Pancreas (tissue), 10 donors: ENCODE data around the gene TSGA10IP. TPM values are rescaled to one million over a fixed set of nuclear protein-coding genes. Genes with fewer than 3 reads are reported as not detected.

Experiments used
- ATAC-seq, 4 donors: fragments of 200-7000 bp; cut with Tn5 transposase; one replicate each; pipeline versions ENCODE4 v1.8.0 to v1.9.1; 2020; ENCODE audit warnings: mild to moderate bottlenecking in 4 of 4, moderate library complexity in 4 of 4
- DNase-seq, 6 donors: peaks; one replicate each; pipeline ENCODE4 v3.0.0-alpha.2; 2020
- FAIRE-seq: peaks from 2 replicates; lab custom pipeline; 2012; peaks lifted over from hg19 to GRCh38; lab: Jason Lieb, UNC
- H3K27ac ChIP-seq, 4 donors: fragments of 200-600 bp; sonication (generic); 1 replicate in 3 of 4; 2 replicates in 1 of 4; pipeline versions ENCODE4 v1.5.0 to v1.8.0; 2020
- H3K27me3 ChIP-seq, 4 donors: fragments of 200-600 bp; one replicate each; pipeline ENCODE4 v1.8.0; 2021
- H3K36me3 ChIP-seq, 3 donors: fragments of 200-600 bp; sonication (generic) in 1 of 3; one replicate each; pipeline versions ENCODE4 v1.5.0 to v1.8.0; 2020 to 2021
- H3K4me1 ChIP-seq, 3 donors: fragments of 200-600 bp; one replicate each; pipeline ENCODE4 v1.8.0; 2021
- H3K4me3 ChIP-seq, 4 donors: fragments of 200-600 bp; sonication (generic) in 2 of 4; one replicate each; pipeline versions ENCODE4 v1.5.0 to v1.8.0; 2020 to 2021
- H3K9me3 ChIP-seq, 4 donors: fragments of 200-600 bp; one replicate each; pipeline ENCODE4 v1.8.0; 2021
- WGBS, 2 donors: extraction: QIAGEN DNeasy Blood & Tissue Kit; methylation state at CpG; one replicate each; pipeline ENCODE4 v1.1.7; 2013; 5-methylcytosine and 5-hydroxymethylcytosine counted together
- intact Hi-C, 3 donors: fragments of 100-400 bp; cut with DNase I; formaldehyde crosslinking; loops; one replicate each; pipeline versions ENCODE4 v1.11.1 to v1.14.2; 2022
- polyA plus RNA-seq, 2 donors: library from polyadenylated mRNA; stranded (reverse); fragments of 200-250 nt; gene quantifications; one replicate each; pipeline ENCODE4 v1.2.3, GENCODE V29; 2013
- total RNA-seq, 6 donors: library from RNA; stranded (reverse); fragmentation: NEBNext Ultra II Directional in 4 of 6; extraction: Animal tissue kit (Norgen Biotek cat#: 25700) in 4 of 6; gene quantifications; one replicate each; pipeline versions ENCODE4 v1.2.1 to v1.2.4, GENCODE V29; 2021 to 2023
- TF ChIP-seq, protein P1 (sequence below), 4 donors: fragments of 200-600 bp; sonication (generic) in 3 of 4; IDR thresholded peaks; one replicate each; pipeline versions ENCODE4 v1.5.0 to v1.8.0; 2021; ENCODE audit warnings: antibody characterized with exemption in 4 of 4
- donor health status: healthy with polysubstance abuse.
- donor health status: DM: no; HTN: no; CAD: no; lungs with moderate emphysema.
- donor health status: DM: no; HTN: no; CAD: no.
- donor health status: control.
- donor health status: control.
- donor health status: Bipolar disorder and iron deficiency.
- donor health status: DM: yes; HTN: yes; CAD: no.
- donor health status: DM: no; HTN: no; CAD: no.
- donor health status: DM: no; HTN: no; CAD: no.
- donor health status: DM: yes; HTN: yes; CAD: no.

Gene TSGA10IP
- total and polyA plus RNA-seq, 8 donors = 0.19 TPM; not detected in 7

DNA sequence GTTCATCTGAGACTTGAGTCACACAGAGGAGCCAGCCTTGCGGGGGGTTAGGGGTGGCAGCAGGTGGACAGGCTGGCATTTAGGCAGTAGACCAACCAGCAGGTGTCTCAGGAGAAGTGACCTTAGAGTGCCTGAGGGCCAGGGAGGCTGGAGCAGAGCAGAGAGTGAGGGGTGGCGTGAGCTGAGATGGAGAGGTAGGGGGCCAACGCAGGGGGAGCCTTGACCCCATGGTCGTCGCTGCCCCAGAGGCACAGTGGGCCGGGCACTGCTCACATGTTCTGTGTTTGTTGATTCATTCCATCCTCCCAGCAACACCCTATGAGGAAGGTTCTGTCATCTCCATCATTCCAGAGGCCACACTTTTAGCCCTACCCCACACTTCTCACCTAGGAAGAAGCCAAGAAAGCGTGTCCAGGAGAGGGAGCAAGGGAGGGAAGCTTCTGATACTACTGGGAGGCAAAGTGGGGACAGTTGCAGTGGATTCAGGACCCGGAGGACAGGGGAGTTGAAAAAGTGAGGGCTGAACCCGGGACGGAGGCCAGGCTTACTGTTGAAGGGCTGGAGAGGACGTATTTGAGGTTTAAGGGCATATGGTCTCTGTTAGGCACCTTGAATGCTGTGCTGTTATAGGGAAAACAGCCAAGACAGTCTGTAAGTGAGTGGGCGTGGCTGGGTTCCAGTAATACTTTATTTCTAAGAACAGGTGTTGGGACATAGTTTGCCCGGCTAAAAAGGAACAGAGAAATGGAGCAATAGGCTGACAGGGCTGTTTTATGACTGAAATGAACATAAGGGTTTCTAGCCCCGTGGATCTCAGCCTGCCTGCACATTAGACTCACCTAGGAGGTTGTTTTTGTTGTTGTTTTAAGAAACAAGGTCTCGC is 23.6 kb downstream of the TSGA10IP start:
- ATAC-seq (no peak), DNase-seq (no peak), FAIRE-seq (no peak)
- TF ChIP-seq, protein P1, sequence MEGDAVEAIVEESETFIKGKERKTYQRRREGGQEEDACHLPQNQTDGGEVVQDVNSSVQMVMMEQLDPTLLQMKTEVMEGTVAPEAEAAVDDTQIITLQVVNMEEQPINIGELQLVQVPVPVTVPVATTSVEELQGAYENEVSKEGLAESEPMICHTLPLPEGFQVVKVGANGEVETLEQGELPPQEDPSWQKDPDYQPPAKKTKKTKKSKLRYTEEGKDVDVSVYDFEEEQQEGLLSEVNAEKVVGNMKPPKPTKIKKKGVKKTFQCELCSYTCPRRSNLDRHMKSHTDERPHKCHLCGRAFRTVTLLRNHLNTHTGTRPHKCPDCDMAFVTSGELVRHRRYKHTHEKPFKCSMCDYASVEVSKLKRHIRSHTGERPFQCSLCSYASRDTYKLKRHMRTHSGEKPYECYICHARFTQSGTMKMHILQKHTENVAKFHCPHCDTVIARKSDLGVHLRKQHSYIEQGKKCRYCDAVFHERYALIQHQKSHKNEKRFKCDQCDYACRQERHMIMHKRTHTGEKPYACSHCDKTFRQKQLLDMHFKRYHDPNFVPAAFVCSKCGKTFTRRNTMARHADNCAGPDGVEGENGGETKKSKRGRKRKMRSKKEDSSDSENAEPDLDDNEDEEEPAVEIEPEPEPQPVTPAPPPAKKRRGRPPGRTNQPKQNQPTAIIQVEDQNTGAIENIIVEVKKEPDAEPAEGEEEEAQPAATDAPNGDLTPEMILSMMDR (IDR thresholded peaks at IDR 0.05) = no peak
- Histone ChIP-seq H3K27ac (no peak overlapping the region), H3K36me3 (peaks cover 5 to 41% (median 40%) of the 10 kb centered on the region in 3 donors), H3K27me3 (no peaks in the 10 kb centered on the region), H3K9me3 (no peaks in the 10 kb centered on the region), H3K4me3 (no peak overlapping the region), H3K4me1 (peaks cover 0 to 2% (median 0%) of the 10 kb centered on the region in 3 donors)
- 86 to 89% methylated on average over 15 of the region's 15 CpGs for WGBS, 2 donors
- intact Hi-C loops = no loop called here

- Histone ChIP-seq H3K4me3 (no peak overlapping the region), H3K4me1 (no peaks in the 10 kb centered on the region), H3K9me3 (no peaks in the 10 kb centered on the region), H3K27ac (no peak overlapping the region), H3K36me3 (peaks cover 0 to 18% (median 16%) of the 10 kb centered on the region in 3 donors), H3K27me3 (no peaks in the 10 kb centered on the region)
- no peak for DNase-seq
- ATAC-seq = no peak
- TF ChIP-seq, protein P1 (IDR thresholded peaks at IDR 0.05) = no peak
- WGBS, 2 donors = 95 to 97% methylated on average over 8 of the region's 8 CpGs
- FAIRE-seq = no peak
- intact Hi-C loops = no loop called here
Observed at GRCh38 chr11:65972116-65972515, 26.8 kb downstream of the TSGA10IP start.

DNA sequence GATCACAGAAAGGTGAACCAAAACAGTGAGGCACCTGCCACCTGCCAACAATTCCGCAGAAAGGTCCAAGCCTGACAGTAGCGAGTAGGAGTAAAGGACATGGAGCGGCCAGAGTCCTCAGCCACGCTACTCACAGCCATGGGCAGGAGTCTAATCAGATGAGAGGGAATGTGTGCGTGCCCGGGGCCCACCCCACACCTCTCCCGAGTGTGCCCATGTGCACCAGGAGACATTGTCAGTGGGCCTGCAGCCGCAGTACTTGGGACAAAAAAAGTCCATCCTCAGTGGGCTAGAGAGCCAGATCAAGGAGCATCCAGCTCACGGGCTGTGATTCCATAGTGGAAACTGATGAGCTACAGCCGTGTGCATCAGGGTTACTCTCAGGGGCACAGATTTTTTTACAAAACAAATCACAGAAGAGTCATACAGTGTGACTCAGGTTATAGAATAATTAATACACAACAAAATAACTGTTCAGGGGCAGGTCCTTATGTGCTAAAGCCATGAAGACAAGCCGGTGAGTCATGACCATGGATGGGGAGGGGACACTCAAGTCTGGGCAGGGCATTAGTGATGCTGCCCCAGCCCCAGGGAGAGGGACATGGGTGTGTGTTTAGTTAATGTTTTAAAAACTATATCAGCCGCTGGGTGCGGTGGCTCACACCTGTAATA is 28.3 kb downstream of the TSGA10IP start:
- Histone ChIP-seq H3K4me3 (no peak overlapping the region), H3K36me3 (peaks cover 4 to 24% (median 19%) of the 10 kb centered on the region in 3 donors), H3K27me3 (no peaks in the 10 kb centered on the region), H3K4me1 (no peaks in the 10 kb centered on the region), H3K27ac (no peak overlapping the region), H3K9me3 (no peaks in the 10 kb centered on the region)
- FAIRE-seq (no peak), DNase-seq (no peak), ATAC-seq (no peak)
- 93 to 96% methylated on average over 13 of the region's 13 CpGs for WGBS, 2 donors
- TF ChIP-seq, protein P1 (IDR thresholded peaks at IDR 0.05) = no peak
- intact Hi-C loops = no loop called here

DNA sequence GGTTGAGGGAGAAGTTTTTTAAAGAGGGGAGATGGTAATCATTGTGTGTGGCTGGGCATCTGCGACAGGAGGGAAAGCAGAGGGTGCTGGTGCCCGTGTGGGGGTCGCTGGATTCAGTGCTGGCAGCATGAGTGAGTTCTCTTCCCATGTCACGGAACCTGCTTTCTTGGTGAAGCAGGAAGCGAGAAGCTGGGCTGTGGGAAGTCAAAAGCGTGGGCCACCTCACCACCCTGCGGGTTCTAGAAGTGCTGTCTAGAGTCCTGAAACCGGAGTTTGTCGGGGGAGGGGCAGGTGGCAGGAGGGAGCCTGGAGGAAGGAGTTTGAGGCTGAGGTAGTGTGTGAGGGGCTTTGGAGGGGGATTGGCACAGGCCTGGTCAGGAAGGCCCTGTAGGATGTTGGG is 30.5 kb downstream of the TSGA10IP start:
- Histone ChIP-seq H3K9me3 (no peaks in the 10 kb centered on the region), H3K4me3 (no peak overlapping the region), H3K4me1 (no peaks in the 10 kb centered on the region), H3K27ac (no peak overlapping the region), H3K27me3 (no peaks in the 10 kb centered on the region), H3K36me3 (peaks cover 4 to 23% (median 22%) of the 10 kb centered on the region in 3 donors)
- FAIRE-seq (no peak), DNase-seq (peak in 1 of 6 donors; percentile 28), ATAC-seq (no peak)
- TF ChIP-seq, protein P1 (IDR thresholded peaks at IDR 0.05) = no peak
- 95 to 96% methylated on average over 9 of the region's 9 CpGs for WGBS, 2 donors
- intact Hi-C loops = no loop called here
